MCF 10A (cell line): Measurements from ENCODE around the gene PCSK5. TPM values are rescaled to one million over a fixed set of nuclear protein-coding genes. Genes with fewer than 3 reads are reported as not detected.

Source experiments
- BruUV-seq: library from RNA; stranded (reverse); fragments of 400-500 nt; replicated peaks from 2 replicates; lab custom pipeline; 2021; lab: Mats Ljungman, UMichigan
- CTCF ChIA-PET: fragments of 300-600 bp; sonication (Branson Sonifier 250); formaldehyde crosslinking; extraction: SDS; loops from one replicate; lab custom pipeline; 2021; ENCODE audit warnings: antibody characterized with exemption, inconsistent platforms; lab: Yijun Ruan, JAX
- POLR2A ChIA-PET: fragments of 300-600, 350-650 bp; sonication (Branson Sonifier 250); formaldehyde crosslinking; extraction: SDS; loops from one replicate; lab custom pipeline; 2020; ENCODE audit warnings: antibody characterized with exemption, inconsistent platforms; lab: Yijun Ruan, JAX
- DNase-seq: peaks from one replicate; pipeline ENCODE4 v3.0.0-alpha.2; 2018; ENCODE audit not compliant: unreplicated experiment
- H3K27ac Mint-ChIP-seq: one replicate; pipeline ENCODE4 v1.8.0; 2022; ENCODE audit warnings: mild to moderate bottlenecking, low read depth, mixed read lengths; ENCODE audit not compliant: unreplicated experiment
- H3K27me3 Mint-ChIP-seq: one replicate; pipeline ENCODE4 v1.8.0; 2022; ENCODE audit warnings: mixed read lengths; ENCODE audit not compliant: insufficient read depth, unreplicated experiment
- H3K36me3 Mint-ChIP-seq: one replicate; pipeline ENCODE4 v1.8.0; 2022; ENCODE audit warnings: mild to moderate bottlenecking, moderate library complexity, mixed read lengths; ENCODE audit not compliant: insufficient read depth, unreplicated experiment
- H3K4me1 Mint-ChIP-seq: one replicate; pipeline ENCODE4 v1.8.0; 2022; ENCODE audit warnings: mixed read lengths; ENCODE audit not compliant: insufficient read depth, unreplicated experiment
- H3K4me3 Mint-ChIP-seq: one replicate; pipeline ENCODE4 v1.8.0; 2022; ENCODE audit warnings: mild to moderate bottlenecking, moderate library complexity, mixed read lengths; ENCODE audit not compliant: unreplicated experiment
- H3K9me3 Mint-ChIP-seq: one replicate; pipeline ENCODE4 v1.8.0; 2022; ENCODE audit warnings: mixed read lengths; ENCODE audit not compliant: unreplicated experiment
- intact Hi-C: fragments of 100-400 bp; cut with micrococcal nuclease; formaldehyde crosslinking; loops from 2 replicates; pipeline ENCODE4 v1.14.1; 2022
- total RNA-seq: library from RNA; stranded (reverse); gene quantifications from 2 replicates; pipeline ENCODE4 v1.2.3, GENCODE V29; 2022
- TF ChIP-seq, protein P1 (sequence below): fragments of 200-600 bp; IDR thresholded peaks from one replicate; pipeline ENCODE4 v1.8.0; 2022; ENCODE audit warnings: antibody characterized with exemption, mild to moderate bottlenecking; ENCODE audit not compliant: unreplicated experiment

The PCSK5 gene
- total RNA-seq, 1 experiment from 2014 or later = not detected

DNA sequence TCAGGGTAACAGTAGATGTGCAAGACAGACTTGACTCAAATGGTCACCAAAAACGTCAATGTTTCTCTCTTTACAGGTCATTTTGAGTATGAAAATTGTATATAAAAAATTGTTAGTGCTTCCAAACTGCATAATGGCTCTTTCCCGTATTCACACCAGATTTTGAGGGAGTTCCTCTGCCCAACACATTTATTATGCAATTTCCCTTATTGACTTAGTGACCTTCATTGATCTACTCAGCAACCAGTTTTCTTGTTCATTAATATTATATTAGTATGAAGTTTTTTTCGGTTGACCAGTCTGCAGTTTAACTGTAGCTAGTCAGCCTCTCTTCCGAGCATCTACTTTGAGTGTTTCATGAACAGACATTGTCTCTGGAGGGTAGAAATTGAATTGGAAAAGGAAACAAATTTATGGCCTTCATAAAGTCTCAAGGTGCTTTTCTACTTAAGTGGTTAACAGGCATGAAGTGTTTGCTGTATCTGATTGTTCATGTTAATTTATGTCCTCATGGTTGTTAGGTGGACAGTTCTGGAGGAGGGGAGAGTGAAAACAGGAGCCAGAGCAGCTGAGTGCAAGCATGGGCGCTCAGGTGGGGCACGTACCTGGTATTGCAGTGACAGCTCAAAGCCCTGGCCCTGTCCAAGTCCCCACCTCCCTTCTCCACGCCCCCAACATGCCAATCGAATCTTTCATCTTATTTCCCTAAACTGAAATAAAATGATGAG lies 263.6 kb downstream of the PCSK5 start:
- Mint-ChIP-seq H3K27ac (no peak overlapping the region), H3K4me3 (no peak overlapping the region), H3K27me3 (no peaks in the 10 kb centered on the region), H3K9me3 (peaks cover 36% of the 10 kb centered on the region), H3K4me1 (no peaks in the 10 kb centered on the region), H3K36me3 (no peaks in the 10 kb centered on the region)
- ChIA-PET POLR2A (no interaction called here), CTCF (interaction anchor here (0.6 kb wide), 1 partner anchor 11 kb away, joined by 3 read pairs; no protein-coding TSS in a partner anchor)
- TF ChIP-seq, protein P1, sequence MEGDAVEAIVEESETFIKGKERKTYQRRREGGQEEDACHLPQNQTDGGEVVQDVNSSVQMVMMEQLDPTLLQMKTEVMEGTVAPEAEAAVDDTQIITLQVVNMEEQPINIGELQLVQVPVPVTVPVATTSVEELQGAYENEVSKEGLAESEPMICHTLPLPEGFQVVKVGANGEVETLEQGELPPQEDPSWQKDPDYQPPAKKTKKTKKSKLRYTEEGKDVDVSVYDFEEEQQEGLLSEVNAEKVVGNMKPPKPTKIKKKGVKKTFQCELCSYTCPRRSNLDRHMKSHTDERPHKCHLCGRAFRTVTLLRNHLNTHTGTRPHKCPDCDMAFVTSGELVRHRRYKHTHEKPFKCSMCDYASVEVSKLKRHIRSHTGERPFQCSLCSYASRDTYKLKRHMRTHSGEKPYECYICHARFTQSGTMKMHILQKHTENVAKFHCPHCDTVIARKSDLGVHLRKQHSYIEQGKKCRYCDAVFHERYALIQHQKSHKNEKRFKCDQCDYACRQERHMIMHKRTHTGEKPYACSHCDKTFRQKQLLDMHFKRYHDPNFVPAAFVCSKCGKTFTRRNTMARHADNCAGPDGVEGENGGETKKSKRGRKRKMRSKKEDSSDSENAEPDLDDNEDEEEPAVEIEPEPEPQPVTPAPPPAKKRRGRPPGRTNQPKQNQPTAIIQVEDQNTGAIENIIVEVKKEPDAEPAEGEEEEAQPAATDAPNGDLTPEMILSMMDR = no peak
- DNase-seq = no peak
- intact Hi-C loops = no loop called here
- no TSS peak for BruUV-seq

DNA sequence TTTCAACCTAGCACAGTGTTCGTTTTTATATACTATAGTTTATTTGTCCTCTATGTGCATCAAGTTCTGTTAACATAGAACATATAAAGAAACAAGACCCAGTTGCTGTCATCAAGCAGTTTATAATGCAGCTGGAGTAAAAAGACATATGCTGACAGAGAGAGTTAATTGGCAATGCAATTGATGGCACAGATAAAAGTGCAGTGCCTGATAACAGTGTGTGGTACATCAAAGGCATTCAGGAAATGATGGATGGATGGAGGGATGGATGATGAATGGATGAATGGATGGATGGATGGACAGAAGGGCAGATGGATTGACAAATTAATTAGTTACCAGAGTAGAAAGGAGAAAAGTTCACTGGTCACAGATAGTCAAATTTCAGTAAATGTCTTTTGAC lies 264.9 kb downstream of the PCSK5 start:
- Mint-ChIP-seq H3K27ac (no peak overlapping the region), H3K4me1 (no peaks in the 10 kb centered on the region), H3K36me3 (no peaks in the 10 kb centered on the region), H3K4me3 (no peak overlapping the region), H3K9me3 (peaks cover 31% of the 10 kb centered on the region), H3K27me3 (no peaks in the 10 kb centered on the region)
- TF ChIP-seq, protein P1 = no peak
- no TSS peak for BruUV-seq
- no peak for DNase-seq
- ChIA-PET CTCF (interaction anchor here (0.5 kb wide), 1 partner anchor 142 kb away, joined by 3 read pairs; no protein-coding TSS in a partner anchor), POLR2A (no interaction called here)
- intact Hi-C loops = no loop called here

DNA sequence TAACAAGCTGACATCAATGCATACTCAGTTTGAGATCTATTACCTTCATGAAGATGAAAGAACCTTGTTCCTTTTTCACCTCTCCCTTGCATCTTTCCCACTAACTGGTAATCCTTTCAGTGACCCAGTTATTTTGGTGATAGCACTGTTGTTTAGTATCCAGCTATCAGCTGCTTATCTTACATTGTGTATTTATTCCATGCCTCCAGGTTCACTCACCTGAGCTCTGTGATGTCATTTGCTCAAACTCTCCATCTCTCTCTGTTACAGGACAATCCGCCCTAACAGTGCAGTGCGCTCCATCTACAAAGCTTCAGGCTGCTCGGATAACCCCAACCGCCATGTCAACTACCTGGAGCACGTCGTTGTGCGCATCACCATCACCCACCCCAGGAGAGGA lies 268.2 kb downstream of the PCSK5 start:
- BruUV-seq = no TSS peak
- intact Hi-C loops = no loop called here
- no peak overlapping the region for H3K27ac Mint-ChIP-seq
- no peak overlapping the region for H3K4me3 Mint-ChIP-seq
- peaks cover 32% of the 10 kb centered on the region for H3K9me3 Mint-ChIP-seq
- no peaks in the 10 kb centered on the region for H3K36me3 Mint-ChIP-seq
- POLR2A ChIA-PET = no interaction called here
- no peak for DNase-seq
- H3K4me1 Mint-ChIP-seq = no peaks in the 10 kb centered on the region
- CTCF ChIA-PET = interaction anchor here (0.6 to 1.1 kb wide), 3 partner anchors 12 to 21 kb away, joined by 3 to 4 read pairs (median 3); no protein-coding TSS in a partner anchor
- H3K27me3 Mint-ChIP-seq = no peaks in the 10 kb centered on the region
- TF ChIP-seq, protein P1 = no peak

DNA sequence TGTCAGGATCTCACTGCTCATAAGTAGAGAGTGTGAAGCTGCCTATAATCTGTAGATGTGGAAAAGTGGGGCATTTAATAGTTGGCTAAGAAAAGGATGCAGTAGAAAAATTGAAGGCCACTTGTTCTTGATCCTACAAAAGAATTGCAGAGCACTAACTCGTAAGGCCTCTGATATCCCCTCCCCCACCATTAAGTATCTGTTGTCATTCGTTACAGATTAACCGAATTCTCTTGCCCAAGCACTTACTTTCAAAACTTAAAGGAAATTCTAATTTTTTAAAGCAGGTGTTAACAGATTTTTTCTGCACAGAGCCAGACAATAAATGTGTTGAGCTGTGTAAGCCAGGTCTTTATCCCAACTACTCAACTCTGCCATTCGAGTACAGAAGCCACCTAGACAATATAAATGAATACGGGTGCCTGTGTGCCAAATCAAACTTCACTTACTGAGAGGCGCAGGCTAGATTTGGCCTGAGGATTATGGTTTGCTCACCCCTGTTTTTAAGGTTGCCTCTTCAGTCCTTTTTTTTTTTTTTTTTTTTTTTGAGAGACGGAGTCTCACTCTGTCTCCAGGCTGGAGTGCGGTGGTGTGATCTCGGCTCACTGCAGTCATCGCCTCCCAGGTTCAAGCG lies 268.9 kb downstream of the PCSK5 start:
- POLR2A ChIA-PET = no interaction called here
- CTCF ChIA-PET = interaction anchor here (1.0 to 1.1 kb wide), 2 partner anchors 15 to 180 kb away, joined by 3 read pairs; no protein-coding TSS in a partner anchor
- no peaks in the 10 kb centered on the region for H3K4me1 Mint-ChIP-seq
- TF ChIP-seq, protein P1 = no peak
- no peak overlapping the region for H3K4me3 Mint-ChIP-seq
- no peaks in the 10 kb centered on the region for H3K27me3 Mint-ChIP-seq
- no peaks in the 10 kb centered on the region for H3K36me3 Mint-ChIP-seq
- DNase-seq = no peak
- intact Hi-C loops = no loop called here
- H3K27ac Mint-ChIP-seq = no peak overlapping the region
- peaks cover 32% of the 10 kb centered on the region for H3K9me3 Mint-ChIP-seq
- BruUV-seq = no TSS peak
